Ammon's horn (tissue), 1 donor: ENCODE results near the gene SDK1.

Source experiments
- DNase-seq: peaks from one replicate; pipeline ENCODE4 v3.0.0-alpha.2; 2016; ENCODE audit warnings: low spot score

The SDK1 gene

GRCh38 chr7:3459111-3459510, 158.1 kb downstream of the SDK1 start:
- no peak for DNase-seq

- no peak for DNase-seq
Observed at GRCh38 chr7:3461923-3462322, 160.9 kb downstream of the SDK1 start.

GRCh38 chr7:3463696-3464095, 162.6 kb downstream of the SDK1 start:
- DNase-seq, result no peak

- DNase-seq, result no peak
Observed at GRCh38 chr7:3464900-3465622, 164.0 kb downstream of the SDK1 start.

- DNase-seq, result no peak
Observed at GRCh38 chr7:3466261-3466660, 165.2 kb downstream of the SDK1 start.

GRCh38 chr7:3469641-3470040, 168.6 kb downstream of the SDK1 start:
- no peak for DNase-seq

GRCh38 chr7:3480197-3480596, 179.1 kb downstream of the SDK1 start:
- DNase-seq, result no peak

- no peak for DNase-seq
Observed at GRCh38 chr7:3481435-3481834, 180.4 kb downstream of the SDK1 start.

- DNase-seq, result no peak
Observed at GRCh38 chr7:3482147-3482921, 181.3 kb downstream of the SDK1 start.

GRCh38 chr7:3486841-3487240, 185.8 kb downstream of the SDK1 start:
- DNase-seq, result no peak

- no peak for DNase-seq
Observed at GRCh38 chr7:3488829-3489228, 187.8 kb downstream of the SDK1 start.

- DNase-seq, result no peak
Observed at GRCh38 chr7:3493499-3493898, 192.4 kb downstream of the SDK1 start.

- no peak for DNase-seq
Observed at GRCh38 chr7:3494947-3495346, 193.9 kb downstream of the SDK1 start.

- DNase-seq, result no peak
Observed at GRCh38 chr7:3495530-3495929, 194.5 kb downstream of the SDK1 start.

GRCh38 chr7:3495954-3496353, 194.9 kb downstream of the SDK1 start:
- DNase-seq, result no peak

- DNase-seq, result no peak
Observed at GRCh38 chr7:3497796-3498195, 196.7 kb downstream of the SDK1 start.

- DNase-seq, result no peak
Observed at GRCh38 chr7:3501671-3502070, 200.6 kb downstream of the SDK1 start.

- no peak for DNase-seq
Observed at GRCh38 chr7:3504384-3504783, 203.3 kb downstream of the SDK1 start.

GRCh38 chr7:3510101-3511020, 209.3 kb downstream of the SDK1 start:
- DNase-seq, result no peak

- no peak for DNase-seq
Observed at GRCh38 chr7:3517344-3517743, 216.3 kb downstream of the SDK1 start.

GRCh38 chr7:3518546-3518945, 217.5 kb downstream of the SDK1 start:
- no peak for DNase-seq

GRCh38 chr7:3520206-3520605, 219.2 kb downstream of the SDK1 start:
- no peak for DNase-seq
